ENCODE measurements around the gene HS6ST2.

The HS6ST2 gene

DNA sequence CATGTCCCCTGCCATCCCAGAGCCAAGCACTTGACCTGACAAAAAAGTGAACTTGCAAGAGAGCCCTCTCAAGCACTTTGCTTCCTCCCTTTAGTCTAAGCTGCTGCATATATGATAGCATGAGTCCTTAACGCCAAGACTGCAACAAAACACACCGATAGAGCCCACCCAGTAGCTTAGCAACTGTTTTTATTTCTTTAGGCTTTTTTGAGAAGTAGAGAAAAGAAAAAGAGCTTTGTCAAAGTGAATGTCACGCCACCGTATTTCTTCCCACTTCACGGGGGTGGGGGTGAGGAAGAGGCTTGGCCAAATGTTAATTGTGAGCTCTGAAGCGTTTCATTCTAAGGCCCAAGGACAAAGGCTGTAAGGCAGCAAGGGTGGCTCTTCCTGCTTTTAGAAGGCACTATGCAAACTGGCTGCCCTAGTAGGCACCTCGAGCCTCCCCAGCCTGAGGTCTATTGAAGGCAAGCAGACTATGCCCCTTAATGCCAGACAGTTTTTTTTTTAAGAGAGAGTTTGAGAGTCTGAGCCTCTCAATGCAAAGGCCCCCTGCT, 138.6 kb downstream of the HS6ST2 start:
- Histone ChIP-seq H3K4me1 (ENCODE audit: low read length) (peaks cover 14% of the 10 kb centered on the region), H3K27ac (ENCODE audit: low read length) (no peak overlapping the region), H4K20me1 (ENCODE audit: insufficient read depth, low read length) (no peaks in the 10 kb centered on the region), H3K9me3 (replicated peaks; ENCODE audit: insufficient read depth, low read length) (no peaks in the 10 kb centered on the region), H3K36me3 (replicated peaks; ENCODE audit: insufficient read depth, low read length) (no peaks in the 10 kb centered on the region), H3F3A (ENCODE audit: insufficient read depth, low read length) (no peaks in the 10 kb centered on the region), H3K9ac (ENCODE audit: low read length) (no peak overlapping the region), H3K4me3 (ENCODE audit: low read length) (no peak overlapping the region), H3K9me2 (replicated peaks; ENCODE audit: insufficient read depth, low read length) (no peaks in the 10 kb centered on the region), H2AFZ (ENCODE audit: low read length) (no peak overlapping the region), H3K4me2 (ENCODE audit: low read depth, low read length) (no peak overlapping the region), H3K79me2 (ENCODE audit: low read length) (no peaks in the 10 kb centered on the region), H3K27me3 (replicated peaks; ENCODE audit: insufficient read depth, low read length) (no peaks in the 10 kb centered on the region)
- TF ChIP-seq EZH2phosphoT487 (IDR thresholded peaks at IDR 0.05; ENCODE audit: low read length) (no peak), EZH2 (optimal IDR thresholded peaks at IDR 0.05; ENCODE audit: low read depth, low read length) (no peak)
- TF ChIP-seq, protein P1, sequence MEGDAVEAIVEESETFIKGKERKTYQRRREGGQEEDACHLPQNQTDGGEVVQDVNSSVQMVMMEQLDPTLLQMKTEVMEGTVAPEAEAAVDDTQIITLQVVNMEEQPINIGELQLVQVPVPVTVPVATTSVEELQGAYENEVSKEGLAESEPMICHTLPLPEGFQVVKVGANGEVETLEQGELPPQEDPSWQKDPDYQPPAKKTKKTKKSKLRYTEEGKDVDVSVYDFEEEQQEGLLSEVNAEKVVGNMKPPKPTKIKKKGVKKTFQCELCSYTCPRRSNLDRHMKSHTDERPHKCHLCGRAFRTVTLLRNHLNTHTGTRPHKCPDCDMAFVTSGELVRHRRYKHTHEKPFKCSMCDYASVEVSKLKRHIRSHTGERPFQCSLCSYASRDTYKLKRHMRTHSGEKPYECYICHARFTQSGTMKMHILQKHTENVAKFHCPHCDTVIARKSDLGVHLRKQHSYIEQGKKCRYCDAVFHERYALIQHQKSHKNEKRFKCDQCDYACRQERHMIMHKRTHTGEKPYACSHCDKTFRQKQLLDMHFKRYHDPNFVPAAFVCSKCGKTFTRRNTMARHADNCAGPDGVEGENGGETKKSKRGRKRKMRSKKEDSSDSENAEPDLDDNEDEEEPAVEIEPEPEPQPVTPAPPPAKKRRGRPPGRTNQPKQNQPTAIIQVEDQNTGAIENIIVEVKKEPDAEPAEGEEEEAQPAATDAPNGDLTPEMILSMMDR (IDR thresholded peaks at IDR 0.05; ENCODE audit: low read length), result no peak
- no peak for DNase-seq

DNA sequence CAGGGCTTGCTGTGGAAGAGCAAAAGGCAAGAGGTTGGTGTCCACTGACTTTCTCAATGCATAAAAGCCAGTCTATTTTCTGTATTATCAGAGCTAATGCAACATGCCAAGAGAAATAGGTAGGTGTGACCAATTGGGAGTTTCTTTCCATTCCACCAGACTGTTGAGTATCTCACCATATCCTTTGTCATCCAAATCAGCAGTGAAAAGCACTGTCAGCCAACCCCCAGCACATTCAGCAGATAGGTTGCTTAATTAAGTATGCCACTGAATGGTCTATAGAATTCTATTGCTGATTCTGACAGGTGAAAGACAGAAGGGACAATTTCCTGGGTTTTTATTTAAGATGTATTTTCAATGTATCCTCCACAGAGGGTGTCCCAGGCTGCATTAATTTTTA, 139.8 kb downstream of the HS6ST2 start:
- no peak overlapping the region for H3K27ac ChIP-seq (ENCODE audit: low read length)
- H3K79me2 ChIP-seq (ENCODE audit: low read length), result no peaks in the 10 kb centered on the region
- no peaks in the 10 kb centered on the region for H3K9me3 ChIP-seq (replicated peaks; ENCODE audit: insufficient read depth, low read length)

DNA sequence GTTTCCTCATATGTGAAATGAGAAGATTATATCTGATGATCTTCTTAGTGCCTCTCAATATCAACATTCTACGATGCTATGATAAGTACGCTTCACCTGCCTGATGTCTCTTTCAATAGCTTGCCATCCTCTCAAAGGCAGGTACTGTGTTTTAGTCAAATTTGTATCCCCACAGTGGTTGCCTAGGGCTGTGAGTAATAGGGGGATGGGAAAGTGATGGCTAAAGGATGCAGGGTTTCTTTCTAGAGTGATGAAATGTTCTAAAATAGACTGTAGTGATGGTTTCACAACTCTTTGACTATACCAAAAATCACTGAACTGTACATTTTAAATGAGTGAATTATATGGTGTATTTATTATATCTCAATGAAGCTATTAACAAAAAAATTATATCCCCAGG, 142.8 kb downstream of the HS6ST2 start:
- no peaks in the 10 kb centered on the region for H3F3A ChIP-seq (ENCODE audit: insufficient read depth, low read length)
- H3K4me2 ChIP-seq (ENCODE audit: low read depth, low read length), result no peak overlapping the region
- no peak for DNase-seq
- H3K4me1 ChIP-seq (ENCODE audit: low read length), result no peaks in the 10 kb centered on the region
- H4K20me1 ChIP-seq (ENCODE audit: insufficient read depth, low read length), result no peaks in the 10 kb centered on the region
- no peak overlapping the region for H2AFZ ChIP-seq (ENCODE audit: low read length)
- H3K79me2 ChIP-seq (ENCODE audit: low read length), result no peaks in the 10 kb centered on the region
- no peak overlapping the region for H3K4me3 ChIP-seq (ENCODE audit: low read length)
- TF ChIP-seq EZH2phosphoT487 (IDR thresholded peaks at IDR 0.05; ENCODE audit: low read length) (no peak), EZH2 (optimal IDR thresholded peaks at IDR 0.05; ENCODE audit: low read depth, low read length) (no peak)
- TF ChIP-seq, protein P1 (IDR thresholded peaks at IDR 0.05; ENCODE audit: low read length), result no peak
- H3K27ac ChIP-seq (ENCODE audit: low read length), result no peak overlapping the region
- no peaks in the 10 kb centered on the region for H3K9me3 ChIP-seq (replicated peaks; ENCODE audit: insufficient read depth, low read length)
- no peak overlapping the region for H3K9ac ChIP-seq (ENCODE audit: low read length)
- no peaks in the 10 kb centered on the region for H3K27me3 ChIP-seq (replicated peaks; ENCODE audit: insufficient read depth, low read length)
- H3K9me2 ChIP-seq (replicated peaks; ENCODE audit: insufficient read depth, low read length), result no peaks in the 10 kb centered on the region
- H3K36me3 ChIP-seq (replicated peaks; ENCODE audit: insufficient read depth, low read length), result no peaks in the 10 kb centered on the region

More for the DNA sequence above, 139.8 kb downstream of the HS6ST2 start:
- Histone ChIP-seq H3K4me3 (ENCODE audit: low read length) (no peak overlapping the region), H3K4me2 (ENCODE audit: low read depth, low read length) (no peak overlapping the region), H3F3A (ENCODE audit: insufficient read depth, low read length) (no peaks in the 10 kb centered on the region), H3K9ac (ENCODE audit: low read length) (no peak overlapping the region), H3K9me2 (replicated peaks; ENCODE audit: insufficient read depth, low read length) (no peaks in the 10 kb centered on the region), H3K27me3 (replicated peaks; ENCODE audit: insufficient read depth, low read length) (no peaks in the 10 kb centered on the region), H3K36me3 (replicated peaks; ENCODE audit: insufficient read depth, low read length) (no peaks in the 10 kb centered on the region), H4K20me1 (ENCODE audit: insufficient read depth, low read length) (no peaks in the 10 kb centered on the region), H2AFZ (ENCODE audit: low read length) (no peak overlapping the region), H3K4me1 (ENCODE audit: low read length) (peaks cover 14% of the 10 kb centered on the region)
- TF ChIP-seq EZH2 (optimal IDR thresholded peaks at IDR 0.05; ENCODE audit: low read depth, low read length) (no peak), EZH2phosphoT487 (IDR thresholded peaks at IDR 0.05; ENCODE audit: low read length) (no peak)
- TF ChIP-seq, protein P1 (IDR thresholded peaks at IDR 0.05; ENCODE audit: low read length), result no peak
- no peak for DNase-seq

Measured in MM.1S (cell line).